Measurements from ENCODE around the gene SMS.

SMS gene

GRCh38 chrX:22041907-22042530 is 101.5 kb downstream of the SMS start:
- DNase-seq = no peak

- DNase-seq = no peak
Measured at GRCh38 chrX:22043872-22044271, 103.4 kb downstream of the SMS start.

Data from T-helper 1 cell (primary cell).